ENCODE measurements around the gene KCNK13. TPM values are rescaled to one million over a fixed set of nuclear protein-coding genes. Genes with fewer than 3 reads are reported as not detected.

Gene KCNK13
- total RNA-seq, 2 donors from 2014 or later, result 0.93 to 6.0 TPM

DNA sequence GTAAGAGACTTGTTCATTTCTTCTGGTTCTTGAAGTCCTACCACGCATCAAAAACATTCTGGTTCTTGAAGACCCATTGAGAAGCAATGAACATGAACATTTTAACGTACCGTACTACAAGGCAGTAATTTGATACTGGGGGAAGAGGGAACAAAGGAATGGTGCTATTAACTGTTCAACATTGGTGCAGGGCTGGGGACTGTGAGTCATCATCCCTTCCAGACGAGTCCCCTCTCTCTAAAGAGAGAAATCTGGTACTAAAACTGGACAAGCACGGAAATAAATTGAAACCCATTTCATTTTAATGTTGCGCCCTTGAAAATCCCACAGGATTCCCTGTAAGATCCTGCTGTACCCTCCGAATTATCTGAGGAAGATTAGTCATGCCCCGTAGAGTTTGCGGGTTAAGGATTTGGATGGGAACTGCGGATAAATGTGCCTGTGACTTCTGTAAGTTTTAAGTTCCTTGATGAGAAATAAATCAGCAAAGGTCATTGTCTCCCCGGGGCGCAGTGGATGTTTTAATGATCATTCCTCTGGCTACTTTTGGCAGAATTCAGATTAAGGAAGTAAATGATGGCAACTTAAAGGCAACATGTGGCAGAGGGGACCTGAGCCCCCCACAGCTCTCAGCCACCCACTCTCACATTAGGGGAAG, 78.6 kb downstream of the KCNK13 start:
- Histone ChIP-seq H3K4me3 (no peak overlapping the region), H3K9me3 (no peaks in the 10 kb centered on the region), H3K27me3 (no peaks in the 10 kb centered on the region), H3K4me1 (no peaks in the 10 kb centered on the region), H3K27ac (no peak overlapping the region), H3K36me3 (no peaks in the 10 kb centered on the region)
- TF ChIP-seq, protein P1, sequence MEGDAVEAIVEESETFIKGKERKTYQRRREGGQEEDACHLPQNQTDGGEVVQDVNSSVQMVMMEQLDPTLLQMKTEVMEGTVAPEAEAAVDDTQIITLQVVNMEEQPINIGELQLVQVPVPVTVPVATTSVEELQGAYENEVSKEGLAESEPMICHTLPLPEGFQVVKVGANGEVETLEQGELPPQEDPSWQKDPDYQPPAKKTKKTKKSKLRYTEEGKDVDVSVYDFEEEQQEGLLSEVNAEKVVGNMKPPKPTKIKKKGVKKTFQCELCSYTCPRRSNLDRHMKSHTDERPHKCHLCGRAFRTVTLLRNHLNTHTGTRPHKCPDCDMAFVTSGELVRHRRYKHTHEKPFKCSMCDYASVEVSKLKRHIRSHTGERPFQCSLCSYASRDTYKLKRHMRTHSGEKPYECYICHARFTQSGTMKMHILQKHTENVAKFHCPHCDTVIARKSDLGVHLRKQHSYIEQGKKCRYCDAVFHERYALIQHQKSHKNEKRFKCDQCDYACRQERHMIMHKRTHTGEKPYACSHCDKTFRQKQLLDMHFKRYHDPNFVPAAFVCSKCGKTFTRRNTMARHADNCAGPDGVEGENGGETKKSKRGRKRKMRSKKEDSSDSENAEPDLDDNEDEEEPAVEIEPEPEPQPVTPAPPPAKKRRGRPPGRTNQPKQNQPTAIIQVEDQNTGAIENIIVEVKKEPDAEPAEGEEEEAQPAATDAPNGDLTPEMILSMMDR (IDR thresholded peaks at IDR 0.05), result no peak
- no peak for DNase-seq (ENCODE audit: low spot score)

DNA sequence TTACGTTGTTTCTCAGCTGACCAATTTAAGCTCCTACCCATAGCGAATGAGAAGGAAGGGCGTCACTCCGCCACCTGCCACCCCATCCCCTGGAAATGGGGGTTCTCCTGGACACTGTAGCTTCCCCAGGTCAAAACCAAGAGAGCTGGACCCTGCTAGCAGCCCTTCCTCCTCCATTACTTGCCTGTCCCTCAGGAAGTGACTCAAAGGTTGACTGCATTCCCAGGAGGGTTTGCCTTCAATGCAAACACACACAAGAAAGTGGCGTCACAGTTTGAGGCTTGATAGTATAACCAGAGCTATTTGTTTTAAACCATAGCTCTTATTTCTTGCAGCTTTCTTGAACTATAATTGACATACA, 79.1 kb downstream of the KCNK13 start:
- Histone ChIP-seq H3K27me3 (no peaks in the 10 kb centered on the region), H3K27ac (no peak overlapping the region), H3K4me3 (no peak overlapping the region), H3K4me1 (no peaks in the 10 kb centered on the region), H3K36me3 (no peaks in the 10 kb centered on the region), H3K9me3 (no peaks in the 10 kb centered on the region)
- no peak for DNase-seq (ENCODE audit: low spot score)
- TF ChIP-seq, protein P1 (IDR thresholded peaks at IDR 0.05), result no peak

DNA sequence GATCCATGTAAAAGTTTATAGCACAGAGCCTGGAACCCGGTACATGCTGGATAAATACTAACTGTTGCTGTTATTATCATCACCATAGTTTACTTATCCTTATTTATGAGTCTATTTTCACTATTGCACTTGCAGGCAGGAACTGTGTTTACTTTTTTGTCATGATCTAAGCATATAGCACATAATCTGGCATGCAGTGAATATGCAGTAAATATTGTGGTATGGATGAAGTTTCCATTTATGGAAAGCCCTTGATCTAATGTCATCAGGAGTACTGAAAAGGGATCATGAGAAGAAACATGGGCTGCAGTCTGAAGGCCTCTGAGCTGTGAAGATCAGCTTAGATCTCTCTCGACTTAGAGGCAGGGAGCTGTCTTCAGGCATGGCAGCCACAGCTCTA, 91.6 kb downstream of the KCNK13 start:
- Histone ChIP-seq H3K27me3 (no peaks in the 10 kb centered on the region), H3K36me3 (no peaks in the 10 kb centered on the region), H3K4me3 (no peak overlapping the region), H3K27ac (no peak overlapping the region), H3K4me1 (no peaks in the 10 kb centered on the region), H3K9me3 (no peaks in the 10 kb centered on the region)
- DNase-seq (ENCODE audit: low spot score), result no peak
- TF ChIP-seq, protein P1 (IDR thresholded peaks at IDR 0.05), result no peak

DNA sequence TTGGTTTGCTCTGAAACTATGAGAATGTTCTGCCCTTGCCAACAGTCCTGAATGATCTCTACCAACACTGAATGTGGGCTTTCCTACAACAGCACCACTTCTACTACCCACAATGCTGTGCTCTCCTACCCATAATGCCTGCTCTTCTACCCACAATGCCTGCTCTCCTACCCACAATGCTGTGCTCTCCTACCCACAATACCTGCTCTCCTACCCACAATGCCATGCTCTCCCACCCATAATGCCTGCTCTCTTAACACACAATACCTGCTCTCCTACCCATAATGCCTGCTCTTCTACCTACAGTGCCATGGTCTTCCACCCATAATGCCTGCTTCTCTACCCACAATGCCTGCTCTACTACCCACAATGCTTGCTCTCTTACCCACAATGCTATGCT, 92.3 kb downstream of the KCNK13 start:
- H3K36me3 ChIP-seq, result no peaks in the 10 kb centered on the region
- H3K27me3 ChIP-seq, result no peaks in the 10 kb centered on the region
- TF ChIP-seq, protein P1 (IDR thresholded peaks at IDR 0.05), result no peak
- no peaks in the 10 kb centered on the region for H3K9me3 ChIP-seq
- DNase-seq (ENCODE audit: low spot score), result no peak
- no peak overlapping the region for H3K4me3 ChIP-seq
- no peaks in the 10 kb centered on the region for H3K4me1 ChIP-seq
- H3K27ac ChIP-seq, result no peak overlapping the region

DNA sequence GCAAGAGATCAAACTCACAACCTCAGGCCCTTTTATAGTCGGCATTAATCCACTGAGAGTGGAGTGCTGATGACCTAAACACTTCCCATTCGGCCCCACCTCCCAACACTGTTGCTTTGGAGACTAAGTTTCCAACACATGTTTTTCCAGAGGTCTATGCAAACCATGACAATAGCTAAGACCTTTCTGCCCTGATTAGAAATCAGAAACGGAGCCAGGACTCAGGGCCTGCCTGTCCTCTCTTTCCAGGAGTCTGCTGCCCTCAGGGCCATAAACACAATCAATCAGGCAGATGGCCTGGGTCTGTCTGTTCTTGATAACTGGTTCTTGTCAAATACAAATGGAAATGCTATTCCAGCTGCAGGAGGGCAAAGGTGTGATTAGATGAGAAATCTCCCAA, 97.4 kb downstream of the KCNK13 start:
- Histone ChIP-seq H3K27ac (peak overlapping the region in 1 of 2 donors; percentile 18), H3K4me3 (no peak overlapping the region), H3K4me1 (no peaks in the 10 kb centered on the region), H3K9me3 (no peaks in the 10 kb centered on the region), H3K27me3 (no peaks in the 10 kb centered on the region), H3K36me3 (no peaks in the 10 kb centered on the region)
- TF ChIP-seq, protein P1 (IDR thresholded peaks at IDR 0.05), result no peak
- no peak for DNase-seq (ENCODE audit: low spot score)

DNA sequence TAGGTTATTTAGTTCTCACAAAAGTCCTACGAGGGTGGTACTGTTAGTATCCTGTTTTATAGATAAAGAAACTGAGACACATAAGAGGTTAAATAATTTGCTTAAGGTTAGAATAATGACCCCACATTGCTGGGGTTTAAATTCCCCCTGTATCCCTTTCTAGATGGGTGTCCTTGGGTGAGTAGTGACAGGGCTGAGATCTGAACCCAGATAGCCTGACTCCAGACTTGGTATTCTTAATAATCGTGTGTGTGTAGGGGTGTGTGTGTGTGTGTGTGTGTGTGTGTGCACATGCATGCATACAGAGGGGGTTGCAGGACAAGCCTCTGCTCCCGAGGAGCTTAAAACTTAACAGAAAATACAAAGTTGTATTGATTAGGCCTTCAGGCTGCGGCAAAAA, 97.9 kb downstream of the KCNK13 start:
- Histone ChIP-seq H3K27ac (no peak overlapping the region), H3K4me3 (no peak overlapping the region), H3K9me3 (no peaks in the 10 kb centered on the region), H3K27me3 (no peaks in the 10 kb centered on the region), H3K36me3 (no peaks in the 10 kb centered on the region), H3K4me1 (no peaks in the 10 kb centered on the region)
- TF ChIP-seq, protein P1 (IDR thresholded peaks at IDR 0.05), result no peak
- DNase-seq (ENCODE audit: low spot score), result no peak
